H1 (cell line): ENCODE measurements around the gene COX18. TPM values are rescaled to one million over a fixed set of nuclear protein-coding genes. Genes with fewer than 3 reads are reported as not detected.
A peak's percentile ranks its signal among the peaks of the same experiment; 100 is the strongest.

ENCODE experiments used
- CTCF ChIA-PET: fragments of 300-600 bp; sonication (Branson Sonifier 250); formaldehyde crosslinking; loops from one replicate; lab custom pipeline; 2021; ENCODE audit not compliant: partially characterized antibody; lab: Charles Lee
- POLR2A ChIA-PET: fragments of 300-600 bp; sonication (Branson Sonifier 250); formaldehyde crosslinking; loops from one replicate; lab custom pipeline; 2021; ENCODE audit warnings: inconsistent platforms; ENCODE audit not compliant: partially characterized antibody; lab: Charles Lee
- DNase-seq, 2 experiments: peaks; one replicate each; pipeline versions ENCODE4 v3.0.0 to v3.0.0-alpha.2; 2010 to 2022; ENCODE audit warnings: low spot score in 2 of 2, low read depth in 1 of 2, mixed read lengths in 1 of 2
- FAIRE-seq: peaks from 2 replicates; lab custom pipeline; 2011; peaks lifted over from hg19 to GRCh38; lab: Jason Lieb, UNC
- H2AFZ ChIP-seq: 2 replicates; pipeline ENCODE4 v1.8.1; 2012; ENCODE audit warnings: low read length, inconsistent platforms
- H2AK5ac ChIP-seq: 2 replicates; pipeline ENCODE4 v1.6.1; 2013; ENCODE audit warnings: low read depth, low read length
- H2BK120ac ChIP-seq: replicated peaks from 2 replicates; pipeline ENCODE3; 2013; ENCODE audit warnings: low read depth, low read length, inconsistent platforms
- H2BK12ac ChIP-seq: 2 replicates; pipeline ENCODE4 v1.6.1; 2013; ENCODE audit warnings: low read depth, low read length
- H2BK15ac ChIP-seq: 2 replicates; pipeline ENCODE4 v1.6.1; 2013; ENCODE audit warnings: low read length
- H2BK20ac ChIP-seq: 2 replicates; pipeline ENCODE4 v1.6.1; 2013; ENCODE audit warnings: low read length
- H2BK5ac ChIP-seq: 2 replicates; pipeline ENCODE4 v1.6.1; 2013; ENCODE audit warnings: low read depth, low read length
- H3K14ac ChIP-seq: 2 replicates; pipeline ENCODE4 v1.6.1; 2013; ENCODE audit warnings: inconsistent platforms; ENCODE audit not compliant: insufficient read length
- H3K18ac ChIP-seq: 2 replicates; pipeline ENCODE4 v1.6.1; 2013; ENCODE audit warnings: low read length; ENCODE audit errors: extremely low read depth
- H3K23ac ChIP-seq: 2 replicates; pipeline ENCODE4 v1.6.1; 2013; ENCODE audit warnings: inconsistent platforms; ENCODE audit not compliant: insufficient read length
- H3K23me2 ChIP-seq: 2 replicates; pipeline ENCODE4 v1.6.1; 2013; ENCODE audit warnings: low read depth, low read length
- H3K27ac ChIP-seq: 2 replicates; pipeline ENCODE4 v1.6.1; 2011; ENCODE audit warnings: low read depth, low read length, inconsistent platforms
- H3K27me3 ChIP-seq, 4 experiments: replicated peaks in 1 of 4; 1 replicate in 1 of 4; 2 replicates in 3 of 4; pipeline versions ENCODE4 v1.6.1 to v1.8.1; 2011 to 2013; ENCODE audit warnings: low read length in 3 of 4, mild to moderate bottlenecking in 3 of 4, inconsistent platforms in 2 of 4, mixed read lengths in 2 of 4, moderate library complexity in 1 of 4; ENCODE audit not compliant: control insufficient read depth in 3 of 4, insufficient read depth in 3 of 4; ENCODE audit errors: extremely low read depth in 1 of 4
- H3K36me3 ChIP-seq, 4 experiments: 2 replicates each; pipeline versions ENCODE4 v1.6.1 to v1.8.1; 2011 to 2013; ENCODE audit warnings: mild to moderate bottlenecking in 4 of 4, low read length in 3 of 4, moderate library complexity in 2 of 4, control low read depth in 1 of 4, inconsistent platforms in 1 of 4; ENCODE audit not compliant: insufficient read depth in 4 of 4, control insufficient read depth in 2 of 4
- H3K4ac ChIP-seq: replicated peaks from 2 replicates; pipeline ENCODE3; 2013; ENCODE audit warnings: low read length, low read depth, mixed read lengths, inconsistent platforms; ENCODE audit not compliant: insufficient read length
- H3K4me1 ChIP-seq, 4 experiments: replicated peaks in 1 of 4; 1 replicate in 1 of 4; 2 replicates in 3 of 4; pipeline versions ENCODE4 v1.6.1 to v1.8.1; 2011 to 2013; ENCODE audit warnings: low read length in 3 of 4, inconsistent platforms in 2 of 4, mixed read lengths in 1 of 4; ENCODE audit not compliant: insufficient read depth in 4 of 4, control insufficient read depth in 3 of 4
- H3K4me2 ChIP-seq, 2 experiments: 2 replicates each; pipeline versions ENCODE4 v1.6.1 to v1.8.1; 2011 to 2013; ENCODE audit warnings: low read depth in 2 of 2, low read length in 2 of 2, control low read depth in 1 of 2, inconsistent platforms in 1 of 2, mild to moderate bottlenecking in 1 of 2; ENCODE audit not compliant: insufficient read depth in 1 of 2
- H3K4me3 ChIP-seq, 4 experiments: fragments of 200-600, 300-600 bp in 1 of 4; sonication (generic), shearing (Covaris generic), sonication (Bioruptor Twin) in 1 of 4; 2 replicates each; pipeline versions ENCODE4 v1.5.1 to v1.8.1; 2011 to 2016; ENCODE audit warnings: low read length in 4 of 4, low read depth in 3 of 4, control low read depth in 2 of 4, inconsistent platforms in 2 of 4, mild to moderate bottlenecking in 2 of 4, mixed read lengths in 1 of 4, moderate library complexity in 1 of 4; ENCODE audit not compliant: insufficient read depth in 2 of 4; ENCODE audit errors: extremely low read depth in 1 of 4
- H3K56ac ChIP-seq: replicated peaks from 2 replicates; pipeline ENCODE3; 2013; ENCODE audit warnings: low read depth, mild to moderate bottlenecking, mixed read lengths, low read length, inconsistent platforms; ENCODE audit not compliant: insufficient read length
- H3K79me1 ChIP-seq: 2 replicates; pipeline ENCODE4 v1.6.1; 2013; ENCODE audit warnings: low read depth, low read length, control low read depth
- H3K79me2 ChIP-seq, 2 experiments: 2 replicates each; pipeline versions ENCODE4 v1.6.1 to v1.8.1; 2012 to 2013; ENCODE audit warnings: low read length in 2 of 2, mild to moderate bottlenecking in 2 of 2, inconsistent platforms in 1 of 2; ENCODE audit not compliant: insufficient read depth in 2 of 2, control insufficient read depth in 1 of 2
- H3K9ac ChIP-seq, 4 experiments: replicated peaks in 1 of 4; 1 replicate in 1 of 4; 2 replicates in 3 of 4; pipeline versions ENCODE4 v1.6.1 to v1.8.1; 2011 to 2013; ENCODE audit warnings: low read depth in 3 of 4, low read length in 3 of 4, control low read depth in 2 of 4, mild to moderate bottlenecking in 2 of 4, moderate library complexity in 2 of 4, inconsistent platforms in 1 of 4; ENCODE audit errors: extremely low read depth in 1 of 4
- H3K9me3 ChIP-seq, 2 experiments: 2 replicates each; pipeline versions ENCODE4 v1.6.1 to v1.8.1; 2012 to 2013; ENCODE audit warnings: mild to moderate bottlenecking in 2 of 2, moderate library complexity in 2 of 2, control low read depth in 1 of 2, inconsistent platforms in 1 of 2, low read depth in 1 of 2, low read length in 1 of 2, mixed read lengths in 1 of 2; ENCODE audit not compliant: insufficient read depth in 2 of 2
- H4K20me1 ChIP-seq, 2 experiments: replicated peaks in 1 of 2; 2 replicates each; pipeline versions ENCODE3 to v1.8.1; 2011 to 2013; ENCODE audit warnings: inconsistent platforms in 2 of 2, low read length in 2 of 2, mild to moderate bottlenecking in 1 of 2; ENCODE audit not compliant: insufficient read depth in 2 of 2, control insufficient read depth in 1 of 2
- H4K5ac ChIP-seq: 2 replicates; pipeline ENCODE4 v1.6.1; 2013; ENCODE audit warnings: low read length, low read depth, mixed read lengths, inconsistent platforms; ENCODE audit not compliant: insufficient read length
- H4K8ac ChIP-seq: 2 replicates; pipeline ENCODE4 v1.8.0; 2013; ENCODE audit warnings: mild to moderate bottlenecking, moderate library complexity, low read length, inconsistent platforms; ENCODE audit not compliant: insufficient read depth; ENCODE audit errors: extremely low read depth
- H4K91ac ChIP-seq: replicated peaks from 2 replicates; pipeline ENCODE3; 2013; ENCODE audit warnings: low read length, mixed read lengths, inconsistent platforms; ENCODE audit not compliant: insufficient read length
- POLR2A ChIP-seq, 2 experiments: IDR thresholded peaks; 1 replicate in 1 of 2; 2 replicates in 1 of 2; pipeline ENCODE4 v1.6.1; 2011; ENCODE audit warnings: low read depth in 2 of 2, low read length in 2 of 2, mild to moderate bottlenecking in 2 of 2; ENCODE audit errors: control extremely low read depth in 1 of 2
- POLR2AphosphoS5 ChIP-seq: IDR thresholded peaks from 2 replicates; pipeline ENCODE4 v1.6.1; 2011; ENCODE audit warnings: low read depth, low read length
- WGBS, 2 experiments: shearing (Covaris generic) in 1 of 2; methylation state at CpG; one replicate each; pipeline versions ENCODE4 v1.1.6 to v1.1.7; 2013 to 2015; ENCODE audit warnings: low lambda C conversion rate in 2 of 2, mixed read lengths in 2 of 2, inconsistent platforms in 1 of 2, low coverage in 1 of 2, missing lambda C conversion rate in 1 of 2; ENCODE audit not compliant: insufficient replicate concordance in 2 of 2, insufficient coverage in 1 of 2, insufficient read length in 1 of 2; ENCODE audit errors: extremely low coverage in 1 of 2, missing lambda C conversion rate in 1 of 2; 5-methylcytosine and 5-hydroxymethylcytosine counted together
- polyA plus RNA-seq, 7 experiments: library from polyadenylated mRNA; depleted of rRNA in 3 of 7; stranded (reverse) in 5 of 7; unstranded in 2 of 7; fragments of >200 nt in 5 of 7; fragments of 200-250 nt in 2 of 7; gene quantifications; 1 replicate in 5 of 7; 2 replicates in 1 of 7; 4 replicates in 1 of 7; pipeline versions ENCODE4 v1.2.1 to v1.2.3, GENCODE V29; 2011 to 2013; ENCODE audit warnings: missing spikeins in 2 of 7, mixed read lengths in 2 of 7
- total RNA-seq: library from RNA; stranded (reverse); fragmentation: NEBNext Ultra II Directional; extraction: Animal tissue kit (Norgen Biotek cat#: 25700); gene quantifications from 2 replicates; pipeline ENCODE4 v1.2.1, GENCODE V29; 2021
- TF ChIP-seq, protein P1 (sequence below), 3 experiments: IDR thresholded peaks; 1 replicate in 2 of 3; 2 replicates in 1 of 3; pipeline versions ENCODE4 v1.5.1 to v1.6.1; 2011; ENCODE audit warnings: low read length in 3 of 3, mild to moderate bottlenecking in 3 of 3, inconsistent platforms in 2 of 3, low read depth in 1 of 3, moderate library complexity in 1 of 3; ENCODE audit not compliant: insufficient read depth in 1 of 3; ENCODE audit errors: control extremely low read depth in 1 of 3
- TF ChIP-seq, protein P2 (sequence below): IDR thresholded peaks from 2 replicates; pipeline ENCODE4 v1.6.1; 2012; ENCODE audit warnings: inconsistent platforms

The COX18 gene
- total and polyA plus RNA-seq, 2 of the 8 experiments (the other 6 are each of a cell fraction or from before 2014, with no cell fraction given), result 23.0 to 23.7 TPM

DNA sequence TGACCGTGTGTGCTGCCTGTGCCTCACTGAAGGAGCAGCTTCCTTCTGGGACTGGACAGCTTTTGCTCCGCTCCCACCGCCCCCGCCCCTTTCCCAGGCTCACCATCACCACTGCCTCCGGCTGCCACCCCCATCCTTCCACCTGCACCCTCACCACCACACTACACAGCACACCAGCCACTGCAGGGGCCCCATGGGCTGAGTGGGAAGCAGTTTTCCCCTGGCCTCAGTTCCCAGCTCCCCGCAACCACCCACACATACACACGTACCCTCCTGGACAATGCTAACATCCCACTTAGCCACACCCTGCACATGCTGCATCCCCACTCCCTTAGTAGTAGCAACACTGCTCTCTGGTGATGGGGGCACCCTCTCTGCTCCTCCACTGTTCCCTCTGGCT is 29.6 kb upstream of the COX18 start:
- Histone ChIP-seq H3K4ac (no peak overlapping the region), H2BK120ac (no peak overlapping the region), H2BK12ac (no peak overlapping the region), H2AFZ (no peak overlapping the region), H3K18ac (no peak overlapping the region), H3K36me3 (peaks cover 4 to 75% (median 40%) of the 10 kb centered on the region in 4 experiments; a peak in 7 of 8 replicates), H4K91ac (no peak overlapping the region), H3K79me2 (no peaks in the 10 kb centered on the region), H2BK5ac (no peak overlapping the region; the same call in 1 of the 2 replicates), H2BK20ac (no peak overlapping the region), H3K4me2 (no peak overlapping the region), H4K5ac (no peak overlapping the region), H3K9me3 (no peaks in the 10 kb centered on the region), H3K14ac (no peak overlapping the region), H3K23me2 (no peaks in the 10 kb centered on the region), H2BK15ac (no peak overlapping the region), H3K9ac (no peak overlapping the region), H4K8ac (no peak overlapping the region), H3K56ac (no peak overlapping the region), H3K4me1 (no peaks in the 10 kb centered on the region), H2AK5ac (no peak overlapping the region), H4K20me1 (peaks cover 0 to 5% of the 10 kb centered on the region in 2 experiments), H3K27ac (no peak overlapping the region), H3K4me3 (no peak overlapping the region), H3K79me1 (no peaks in the 10 kb centered on the region), H3K23ac (no peak overlapping the region), H3K27me3 (no peaks in the 10 kb centered on the region)
- ChIA-PET POLR2A (no interaction called here), CTCF (interaction anchor here (0.6 kb wide), 1 partner anchor 30 kb away, joined by 5 read pairs; no protein-coding TSS in a partner anchor)
- DNase-seq (no peak), FAIRE-seq (no peak)
- TF ChIP-seq, protein P1, sequence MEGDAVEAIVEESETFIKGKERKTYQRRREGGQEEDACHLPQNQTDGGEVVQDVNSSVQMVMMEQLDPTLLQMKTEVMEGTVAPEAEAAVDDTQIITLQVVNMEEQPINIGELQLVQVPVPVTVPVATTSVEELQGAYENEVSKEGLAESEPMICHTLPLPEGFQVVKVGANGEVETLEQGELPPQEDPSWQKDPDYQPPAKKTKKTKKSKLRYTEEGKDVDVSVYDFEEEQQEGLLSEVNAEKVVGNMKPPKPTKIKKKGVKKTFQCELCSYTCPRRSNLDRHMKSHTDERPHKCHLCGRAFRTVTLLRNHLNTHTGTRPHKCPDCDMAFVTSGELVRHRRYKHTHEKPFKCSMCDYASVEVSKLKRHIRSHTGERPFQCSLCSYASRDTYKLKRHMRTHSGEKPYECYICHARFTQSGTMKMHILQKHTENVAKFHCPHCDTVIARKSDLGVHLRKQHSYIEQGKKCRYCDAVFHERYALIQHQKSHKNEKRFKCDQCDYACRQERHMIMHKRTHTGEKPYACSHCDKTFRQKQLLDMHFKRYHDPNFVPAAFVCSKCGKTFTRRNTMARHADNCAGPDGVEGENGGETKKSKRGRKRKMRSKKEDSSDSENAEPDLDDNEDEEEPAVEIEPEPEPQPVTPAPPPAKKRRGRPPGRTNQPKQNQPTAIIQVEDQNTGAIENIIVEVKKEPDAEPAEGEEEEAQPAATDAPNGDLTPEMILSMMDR (IDR thresholded peaks at IDR 0.05; ENCODE audit: control extremely low read depth in 1 of 3, insufficient read depth in 1 of 3, low read depth in 1 of 3, low read length in 3 of 3), result no peak
- TF ChIP-seq, protein P2, sequence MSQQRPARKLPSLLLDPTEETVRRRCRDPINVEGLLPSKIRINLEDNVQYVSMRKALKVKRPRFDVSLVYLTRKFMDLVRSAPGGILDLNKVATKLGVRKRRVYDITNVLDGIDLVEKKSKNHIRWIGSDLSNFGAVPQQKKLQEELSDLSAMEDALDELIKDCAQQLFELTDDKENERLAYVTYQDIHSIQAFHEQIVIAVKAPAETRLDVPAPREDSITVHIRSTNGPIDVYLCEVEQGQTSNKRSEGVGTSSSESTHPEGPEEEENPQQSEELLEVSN, result no peak
- TF ChIP-seq POLR2AphosphoS5, result peak; percentile 10; the same call in 1 of the 2 replicates
- peak in 1 of 2 experiments; percentile 30; a peak in 1 of 3 replicates for TF ChIP-seq POLR2A (IDR thresholded peaks at IDR 0.05; ENCODE audit: control extremely low read depth in 1 of 2, low read depth in 2 of 2, low read length in 2 of 2)
- WGBS, 2 experiments, result 88% methylated on average over 4 of the region's 7 CpGs; no CpG with 5 or more reads in 1 of the 2 experiments
